ENCODE data around the gene LMAN1. TPM values are rescaled to one million over a fixed set of nuclear protein-coding genes. Genes with fewer than 3 reads are reported as not detected.

The LMAN1 gene
- total RNA-seq, 1 donor from 2014 or later: 50.6 TPM

Other genes starting within 250 kb of the LMAN1 start
- gene SEC11C, start 219.4 kb downstream of the LMAN1 start, total RNA-seq: 23.5 TPM
- gene GRP, start 139.1 kb downstream of the LMAN1 start, total RNA-seq: not detected
- gene RAX, start 85.8 kb downstream of the LMAN1 start, total RNA-seq: not detected
- not detected for gene CPLX4, start 40.6 kb downstream of the LMAN1 start, total RNA-seq